Ureter (tissue), 1 donor: ENCODE results near the gene EPM2A. TPM values are rescaled to one million over a fixed set of nuclear protein-coding genes. Genes with fewer than 3 reads are reported as not detected.
"Not testable (repeated sequence)": the region's sequence is repeated elsewhere in the genome, so short reads cannot be mapped to it uniquely, and the experiment has no call there.

Experiments
- DNase-seq: peaks from one replicate; pipeline ENCODE4 v3.0.0-alpha.2; 2020; ENCODE audit warnings: low spot score
- total RNA-seq: library from RNA; stranded (reverse); gene quantifications from one replicate; pipeline ENCODE4 v1.2.4, GENCODE V29; 2023
- donor health status: DM: yes; HTN: yes; CAD: no.

The EPM2A gene
- total RNA-seq, 1 donor from 2014 or later, result 23.4 TPM

DNA sequence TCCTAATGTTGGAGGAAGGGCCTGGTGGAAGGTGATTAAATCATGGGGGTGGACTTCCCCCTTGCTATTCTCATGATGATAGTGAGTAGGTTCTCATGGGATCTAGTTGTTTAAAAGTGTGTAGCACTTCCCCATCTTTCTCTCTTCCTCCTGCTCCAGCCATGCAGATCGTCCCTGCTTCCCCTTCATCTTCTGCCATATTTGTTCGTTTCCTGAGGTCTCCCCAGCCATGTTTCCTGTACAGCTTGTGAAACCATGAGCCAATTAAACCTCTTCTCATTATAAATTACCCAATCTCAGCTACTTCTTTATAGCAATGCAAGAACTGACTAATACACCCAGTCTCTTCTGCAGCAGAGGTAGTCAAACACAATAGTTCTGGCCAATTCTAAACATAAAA is 5.4 kb downstream of the EPM2A start:
- no peak for DNase-seq

DNA sequence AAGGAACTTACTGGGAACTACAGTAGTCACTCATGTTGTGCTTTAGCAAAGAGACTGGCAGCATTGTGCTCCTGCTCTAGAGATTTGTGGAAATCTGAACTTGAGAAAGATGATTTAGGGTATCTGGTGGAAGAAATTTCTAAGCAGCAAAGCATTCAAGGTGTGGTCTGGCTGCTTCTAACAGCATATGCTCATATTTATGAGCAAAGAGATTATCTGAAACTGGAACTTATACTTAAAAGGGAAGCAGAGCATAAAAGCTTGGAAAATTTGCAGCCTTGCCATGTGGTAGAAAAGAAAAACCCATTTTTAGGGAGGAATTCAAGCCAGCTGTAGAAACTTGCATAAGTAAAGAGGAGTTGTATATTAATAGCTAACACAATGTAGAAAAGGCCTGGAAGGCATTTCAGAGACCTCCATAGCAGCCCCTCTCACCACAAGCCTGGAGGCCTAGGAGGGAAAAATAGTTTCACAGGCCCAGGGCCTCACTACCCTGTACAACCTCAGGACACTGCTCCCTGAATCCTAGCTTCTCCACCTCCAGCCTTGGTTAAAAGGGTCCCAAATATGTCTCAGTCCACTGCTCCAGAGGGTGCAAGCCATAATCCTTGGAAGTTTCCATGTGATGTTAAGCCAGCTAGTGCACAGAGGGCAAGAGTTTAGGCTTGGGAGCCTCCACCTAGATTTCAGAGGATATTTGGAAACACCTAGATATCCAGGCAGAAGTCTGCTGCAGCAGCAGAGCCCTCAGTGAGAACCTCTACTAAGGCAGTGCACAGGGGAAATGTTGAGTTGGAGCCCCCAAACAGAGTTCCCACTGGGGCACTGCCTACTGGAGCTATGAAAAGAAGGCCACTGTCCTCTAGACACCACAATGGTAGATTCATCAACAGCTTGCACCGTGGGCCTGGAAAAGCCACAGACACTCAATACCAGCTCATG is 6.6 kb downstream of the EPM2A start:
- DNase-seq, result no peak

DNA sequence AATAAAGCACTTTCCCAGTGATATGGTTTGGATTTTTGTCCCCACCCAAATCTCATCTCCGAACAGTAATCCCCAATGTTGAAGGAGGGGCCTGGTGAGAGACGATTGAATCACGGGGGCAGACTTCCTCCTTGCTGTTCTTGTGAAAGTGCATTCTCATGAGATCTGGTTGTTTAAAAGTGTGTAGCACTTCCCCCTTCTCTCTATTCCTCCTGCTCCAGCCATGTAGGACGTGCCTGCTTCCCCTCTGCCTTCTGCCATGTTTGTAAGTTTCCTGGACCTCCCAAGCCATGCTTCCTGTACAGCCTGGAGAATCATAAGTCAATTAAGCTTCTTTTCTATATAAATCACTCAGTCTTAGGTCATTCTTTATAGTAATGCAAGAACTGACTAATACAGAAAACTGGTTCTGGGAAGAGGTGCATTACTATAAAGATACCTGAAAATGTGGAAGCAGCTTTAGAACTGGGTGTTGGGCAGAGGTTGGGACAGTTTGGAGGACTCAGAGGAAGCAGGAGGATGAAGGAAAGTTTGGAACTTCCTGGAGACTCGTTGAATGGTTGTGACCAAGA is 7.4 kb downstream of the EPM2A start:
- DNase-seq, result no peak

DNA sequence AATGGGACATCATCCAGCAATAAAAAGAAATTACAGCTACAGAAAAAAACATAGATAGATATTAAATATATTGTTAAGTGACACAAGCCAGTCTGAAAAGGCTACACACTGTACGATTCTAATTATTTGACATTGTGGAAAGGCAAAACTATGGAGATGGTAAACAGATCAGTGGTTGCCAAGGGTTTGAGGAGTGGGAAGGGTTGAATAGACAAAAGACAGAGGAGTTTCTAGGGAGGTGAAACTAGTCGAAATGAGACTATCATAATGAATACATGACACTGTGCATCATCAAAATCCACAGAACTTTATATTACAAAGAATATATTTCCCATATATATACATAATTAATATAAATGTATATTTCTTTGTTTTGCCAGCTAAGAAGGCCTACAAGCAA is 9.8 kb downstream of the EPM2A start:
- no peak for DNase-seq

DNA sequence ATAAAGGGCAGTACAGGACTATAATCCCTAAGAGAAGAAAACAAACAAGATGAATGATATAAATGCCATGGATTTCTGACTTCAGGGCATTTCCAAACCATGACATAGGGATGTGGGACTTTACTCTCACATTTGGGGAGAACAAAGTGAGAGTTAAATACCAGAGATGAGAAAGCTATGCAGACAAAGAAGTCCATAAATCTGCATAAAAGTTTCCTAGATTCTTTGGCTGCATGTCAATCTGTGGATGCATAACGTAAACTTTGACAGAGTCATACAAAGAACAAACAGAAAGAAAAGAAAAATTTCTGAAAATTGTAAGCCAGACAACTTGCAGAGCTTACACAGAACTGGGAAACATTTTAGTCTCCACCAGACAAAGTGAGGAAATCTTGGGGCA is 11.7 kb downstream of the EPM2A start:
- no peak for DNase-seq

DNA sequence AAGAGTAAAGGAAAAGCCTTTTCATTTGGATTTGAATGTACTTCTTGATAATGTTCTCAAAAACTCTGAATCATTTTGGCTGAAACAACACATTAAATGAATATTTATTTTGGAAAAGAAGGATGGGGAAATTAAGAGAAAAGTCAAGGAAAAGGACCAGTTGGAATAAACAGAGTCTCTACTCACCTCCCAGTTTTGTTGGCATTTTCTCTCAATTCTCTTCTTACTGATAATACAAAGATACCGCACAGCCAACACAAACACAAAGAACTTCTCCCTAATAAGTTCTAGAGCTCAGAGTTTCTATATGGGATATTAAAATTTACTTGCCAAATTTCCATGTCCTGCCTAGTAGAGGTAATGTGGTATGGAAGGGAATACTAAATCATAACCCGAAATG is 13.1 kb downstream of the EPM2A start:
- DNase-seq, result no peak

DNA sequence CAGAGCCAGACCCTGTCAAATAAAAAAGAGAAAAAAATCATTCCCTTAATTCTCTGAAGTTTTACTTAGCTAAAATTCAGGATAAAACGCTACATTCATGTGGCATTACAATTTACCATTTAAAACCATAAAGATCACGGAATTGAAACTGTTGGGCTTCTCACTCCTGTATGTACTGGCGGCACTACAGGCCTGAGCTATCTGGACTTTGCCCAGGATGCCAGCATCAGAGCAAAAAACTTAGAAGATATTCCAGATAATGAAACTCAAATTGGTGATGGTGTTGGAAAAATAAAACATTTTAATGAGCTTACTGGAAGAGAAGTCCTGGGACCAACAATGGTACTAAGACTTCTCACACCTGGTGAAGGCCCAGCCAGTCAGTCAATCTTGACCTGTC is 14.2 kb downstream of the EPM2A start:
- DNase-seq, result no peak

DNA sequence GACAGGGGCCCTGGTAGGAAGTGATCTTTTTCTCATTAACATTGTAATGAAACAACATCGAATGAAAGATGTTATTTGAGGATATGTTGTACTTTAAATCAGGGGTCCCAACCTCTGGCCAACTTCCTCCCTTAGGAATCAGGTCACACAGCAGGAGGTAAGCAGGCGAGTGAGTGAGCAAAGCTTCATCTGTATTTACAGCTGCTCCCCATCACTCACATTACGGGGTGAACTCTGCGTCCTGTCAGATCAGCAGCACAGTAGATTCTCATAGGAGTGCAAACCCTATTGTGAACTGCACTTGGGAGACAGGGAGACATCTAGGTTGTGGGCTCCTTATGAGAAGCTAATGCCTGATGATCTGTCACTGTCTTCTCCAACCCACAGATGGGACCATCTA is 19.9 kb downstream of the EPM2A start:
- DNase-seq, result no peak

DNA sequence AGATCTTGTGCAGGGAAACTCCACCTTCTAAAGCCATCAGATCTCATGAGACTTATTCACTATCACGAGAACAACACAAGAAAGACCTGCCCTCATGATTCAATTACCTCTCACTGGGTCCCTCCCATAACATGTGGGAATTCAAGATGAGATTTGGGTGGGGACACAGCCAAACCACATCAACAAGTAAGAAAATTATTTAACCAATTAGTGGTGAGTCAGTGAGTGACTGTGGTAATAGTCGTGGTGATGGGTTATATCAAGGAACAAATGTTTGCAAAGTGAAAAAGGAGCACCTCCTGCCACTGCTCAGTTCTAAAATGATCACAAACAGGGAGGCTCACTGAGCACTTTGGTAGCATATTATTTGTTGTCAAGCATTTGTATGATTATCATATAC is 20.6 kb downstream of the EPM2A start:
- no peak for DNase-seq

DNA sequence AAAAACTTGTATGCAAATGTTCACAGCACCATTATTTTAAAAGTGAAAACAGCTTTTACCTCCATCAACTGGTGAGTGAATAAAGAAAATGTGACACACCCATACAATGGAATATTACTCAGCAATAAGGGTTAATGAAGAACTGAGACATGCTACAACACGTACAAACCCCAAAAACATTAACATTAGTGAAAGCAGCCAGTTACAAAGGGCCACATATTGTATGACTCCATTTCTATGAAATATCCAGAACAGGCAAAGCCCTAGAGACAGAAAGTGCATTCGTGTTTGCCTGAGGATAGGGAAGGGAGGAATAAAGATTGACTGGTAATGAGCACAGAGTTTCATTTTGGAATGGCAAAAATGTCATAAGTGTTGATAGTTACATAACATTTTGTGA is 21.5 kb downstream of the EPM2A start:
- no peak for DNase-seq

DNA sequence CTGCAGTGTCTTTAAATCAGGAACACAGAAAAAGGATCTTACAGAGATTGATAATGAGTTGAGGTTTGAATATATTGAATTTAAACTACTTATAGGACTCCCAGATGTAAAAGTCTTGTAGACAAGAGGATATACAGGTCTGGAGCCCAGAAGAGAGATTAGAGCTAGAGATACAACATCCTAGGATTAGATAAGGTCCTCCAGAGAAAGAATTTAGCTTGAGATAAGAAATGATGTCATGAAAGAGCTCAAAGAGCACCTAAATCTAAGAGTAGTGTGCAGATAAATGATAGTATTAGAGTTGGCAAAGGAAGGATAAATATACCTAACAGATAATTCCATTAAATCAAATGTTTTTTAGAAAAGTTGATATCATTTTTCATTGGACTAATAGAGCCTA is 23.9 kb downstream of the EPM2A start:
- DNase-seq, result no peak

DNA sequence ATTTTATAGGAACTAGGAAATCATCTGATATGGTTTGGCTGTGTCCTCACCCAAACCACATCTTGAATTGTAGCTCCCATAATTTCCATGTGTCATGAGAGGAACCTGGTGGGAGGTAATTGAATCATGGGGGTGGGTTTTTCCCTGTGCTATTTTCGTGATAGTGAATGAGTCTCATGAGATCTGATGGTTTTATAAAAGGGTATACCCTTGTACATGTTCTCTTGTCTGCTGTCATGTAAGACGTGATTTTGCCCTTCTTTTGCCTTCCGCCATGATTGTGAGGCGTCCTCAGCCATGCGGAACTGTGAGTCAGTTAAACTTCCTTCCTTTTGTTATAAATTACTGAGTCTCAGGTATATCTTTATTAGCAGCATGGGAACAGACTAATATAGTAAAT is 27.9 kb downstream of the EPM2A start:
- no peak for DNase-seq

DNA sequence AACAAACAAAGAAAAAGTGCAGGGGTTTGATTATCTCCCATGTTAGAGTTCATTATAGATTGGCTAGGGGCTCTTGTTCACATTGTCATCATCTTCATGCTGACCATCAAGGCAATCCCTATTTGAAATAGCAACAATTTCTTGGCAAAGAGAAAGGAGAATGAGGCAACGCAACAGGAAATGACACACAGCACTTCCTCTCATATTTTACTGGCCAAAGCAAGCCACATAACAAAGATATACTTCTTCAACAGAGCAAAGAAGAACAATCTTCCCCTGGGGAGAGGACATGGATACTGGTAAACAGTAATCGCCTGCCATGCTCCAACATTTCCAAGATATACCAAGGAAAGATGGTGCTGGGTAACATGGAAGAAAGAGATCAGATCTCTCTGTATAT is 29.8 kb downstream of the EPM2A start:
- no peak for DNase-seq

DNA sequence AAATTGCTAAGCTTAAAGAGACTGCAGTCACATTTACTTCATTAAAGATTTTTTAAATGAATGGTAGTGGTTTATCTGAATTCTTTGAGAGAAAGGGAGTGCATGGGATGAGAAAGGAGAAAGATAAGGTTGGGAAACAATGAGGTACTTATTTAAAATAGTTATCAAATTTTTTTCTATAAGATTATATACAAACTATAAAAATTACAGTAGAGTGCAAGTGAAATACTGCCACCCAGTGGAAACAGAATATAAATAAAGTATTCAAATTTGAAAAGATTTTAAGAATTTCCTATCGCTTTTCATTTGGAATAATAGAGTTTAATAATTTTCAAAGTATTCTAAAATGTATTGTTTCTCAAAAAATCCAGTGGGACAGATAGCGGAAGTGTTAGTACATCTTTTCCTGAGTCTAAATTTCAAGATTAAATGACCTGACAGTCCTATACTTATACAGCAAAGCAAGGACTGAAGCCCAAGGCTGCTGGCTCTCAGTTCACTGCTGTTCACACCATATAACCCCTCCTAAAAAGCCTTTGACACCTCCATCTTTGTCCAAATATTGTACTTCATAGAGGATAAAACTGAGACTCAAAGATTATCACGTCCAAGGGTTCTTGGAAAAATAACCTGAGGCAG is 31.1 kb downstream of the EPM2A start:
- no peak for DNase-seq

DNA sequence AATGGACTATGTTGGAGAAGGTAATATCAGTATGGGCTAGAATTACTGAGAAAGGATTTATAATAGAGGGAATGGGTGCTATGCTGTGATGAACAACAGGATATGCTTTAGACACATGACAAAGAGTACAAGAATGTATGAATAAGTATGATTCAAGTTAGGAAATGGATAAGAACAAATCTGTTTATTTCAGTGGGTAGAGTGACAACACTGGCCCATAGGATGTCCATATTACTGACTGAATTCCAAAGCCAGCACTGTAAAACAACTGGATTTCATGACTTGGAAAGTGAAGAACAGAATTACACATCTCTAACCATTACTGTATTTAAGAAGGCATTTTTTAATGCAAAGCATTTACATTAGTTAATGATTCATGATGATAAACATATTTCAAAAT is 35.9 kb downstream of the EPM2A start:
- no peak for DNase-seq

DNA sequence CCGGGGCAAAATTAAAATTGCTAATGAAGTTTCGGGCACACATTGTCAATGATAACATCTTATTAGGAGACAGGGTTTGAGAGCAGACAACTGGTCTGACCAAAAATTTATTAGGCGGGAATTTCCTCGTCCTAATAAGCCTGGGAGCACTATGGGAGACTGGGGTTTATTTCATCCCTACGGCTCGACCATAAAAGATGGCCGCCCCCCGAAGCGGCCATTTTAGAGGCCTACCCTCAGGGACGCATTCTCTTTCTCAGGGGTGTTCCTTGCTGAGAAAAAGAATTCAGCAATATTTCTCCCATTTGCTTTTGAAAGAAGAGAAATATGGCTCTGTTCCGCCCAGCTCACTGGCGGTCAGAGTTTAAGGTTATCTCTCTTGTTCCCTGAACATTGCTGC is 37.9 kb downstream of the EPM2A start:
- not testable (repeated sequence) for DNase-seq

DNA sequence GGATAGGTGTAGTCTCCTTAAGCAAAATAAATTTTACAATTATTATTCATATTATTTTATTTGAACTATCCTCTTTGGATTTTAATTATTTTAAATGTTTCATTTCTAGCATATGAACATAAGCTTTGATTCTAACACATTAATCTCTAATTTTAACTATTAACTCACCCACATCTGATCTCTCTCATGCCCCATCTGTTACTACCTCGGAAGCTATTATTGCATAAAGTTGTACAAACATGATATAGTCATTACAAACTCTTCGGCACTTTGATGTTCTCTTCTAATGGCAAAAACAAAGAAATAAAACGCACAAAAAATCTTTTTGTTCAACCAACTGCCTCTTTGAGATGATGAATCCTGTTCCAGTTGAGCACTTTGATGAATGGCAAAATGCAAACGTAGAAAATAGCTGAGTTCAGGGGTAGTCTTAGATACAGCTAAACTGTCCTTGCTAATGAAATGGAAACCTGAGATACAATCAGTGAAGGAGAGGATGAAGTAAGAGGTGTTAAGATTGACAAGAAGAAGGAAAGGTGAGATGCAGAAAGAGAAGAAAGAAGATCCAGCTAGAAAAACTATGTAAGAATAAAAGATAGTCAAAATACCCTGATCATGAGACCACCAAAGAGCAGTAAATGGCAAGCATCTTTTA is 41.1 kb downstream of the EPM2A start:
- DNase-seq, result no peak

DNA sequence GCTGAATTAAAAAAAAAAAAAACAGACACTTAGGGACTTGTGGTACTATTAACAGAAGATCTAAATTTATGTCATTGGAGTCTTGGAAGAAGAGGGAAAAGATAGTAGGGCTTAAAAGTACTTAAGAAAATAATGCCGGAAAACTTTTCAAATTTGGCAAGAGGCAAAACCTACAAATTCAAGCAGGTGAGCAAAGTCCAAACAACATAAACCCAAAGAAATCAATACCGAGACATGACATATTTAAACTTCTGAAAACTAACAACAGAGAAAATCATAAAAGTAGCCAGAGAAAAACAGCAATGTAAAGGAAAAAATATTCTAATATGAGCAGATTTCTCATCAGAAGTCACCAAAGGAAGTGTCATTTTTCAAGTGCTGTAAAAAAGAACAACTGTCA is 44.4 kb downstream of the EPM2A start:
- no peak for DNase-seq

DNA sequence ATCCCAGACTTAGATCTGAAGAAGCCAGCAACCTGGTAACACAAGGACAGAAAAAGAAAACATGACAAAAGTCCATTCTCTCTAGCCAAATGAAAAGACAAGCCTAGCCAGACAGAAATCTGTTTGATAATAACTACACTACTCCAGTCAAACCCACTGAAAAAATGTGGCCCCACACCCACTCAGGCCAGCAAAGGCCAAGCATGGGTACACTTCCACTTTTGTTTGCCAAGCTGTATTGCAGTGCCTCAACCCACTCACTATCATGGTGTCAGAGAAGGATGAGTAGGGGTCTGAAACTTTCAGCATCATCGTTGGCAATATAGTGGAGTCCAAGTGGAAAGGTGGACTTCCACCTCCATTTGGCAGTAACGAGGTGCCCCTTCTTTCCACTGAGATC is 45.8 kb downstream of the EPM2A start:
- no peak for DNase-seq

DNA sequence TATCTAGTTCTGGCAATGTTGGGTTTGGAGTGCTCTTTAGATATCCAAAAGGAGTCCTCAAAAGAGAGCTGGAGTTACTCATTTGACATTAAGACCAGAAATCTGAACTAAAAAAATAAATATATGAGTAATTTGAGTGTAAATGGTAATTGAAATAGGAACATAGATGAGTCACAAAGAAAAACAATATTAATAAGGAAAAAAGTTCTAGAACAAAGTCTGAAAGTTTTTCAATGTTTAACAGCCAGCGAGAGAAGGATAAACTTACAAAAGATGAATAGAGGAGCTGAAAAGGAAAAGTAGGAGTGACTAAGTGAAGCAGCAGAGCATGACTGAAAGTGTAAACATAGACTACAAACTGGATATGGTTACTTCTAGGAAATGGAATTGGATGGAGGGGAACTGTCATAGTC is 46.8 kb downstream of the EPM2A start:
- no peak for DNase-seq

DNA sequence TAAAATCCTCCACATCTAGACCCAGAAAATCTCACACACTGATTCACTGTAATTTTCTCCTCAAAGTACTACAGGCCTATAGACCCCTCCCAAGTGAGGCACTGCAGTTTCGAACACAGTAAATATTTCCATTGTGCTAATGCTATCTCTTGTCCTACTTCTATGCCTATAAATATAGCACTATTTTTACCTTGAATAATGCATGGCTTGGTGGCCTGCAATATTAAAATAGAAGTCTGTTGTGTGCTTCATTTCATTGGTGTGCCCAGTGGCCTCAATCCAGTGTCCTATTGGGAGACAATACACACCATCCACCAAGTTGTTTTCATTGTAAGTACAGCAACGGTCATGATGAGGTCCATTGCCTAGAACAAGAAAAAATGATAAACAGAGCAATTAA is 49.4 kb downstream of the EPM2A start:
- no peak for DNase-seq

DNA sequence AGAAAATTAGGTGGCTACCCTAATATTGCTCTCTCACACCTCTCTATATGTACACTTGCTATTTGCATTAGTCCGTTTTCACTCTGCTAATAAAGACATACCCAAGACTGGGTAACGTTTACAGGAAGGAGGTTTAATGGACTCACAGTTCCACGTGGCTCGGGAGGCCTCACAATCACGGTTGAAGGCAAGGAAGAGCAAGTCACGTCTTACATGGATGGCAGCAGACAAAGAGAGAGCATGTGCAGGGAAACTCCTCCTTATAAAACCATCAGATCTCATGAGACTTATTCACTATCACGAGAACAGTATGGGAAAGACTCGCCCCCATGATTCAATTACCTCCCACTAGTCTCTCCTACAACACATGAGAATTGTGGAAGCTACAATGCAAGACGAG is 53.4 kb downstream of the EPM2A start:
- DNase-seq, result no peak

DNA sequence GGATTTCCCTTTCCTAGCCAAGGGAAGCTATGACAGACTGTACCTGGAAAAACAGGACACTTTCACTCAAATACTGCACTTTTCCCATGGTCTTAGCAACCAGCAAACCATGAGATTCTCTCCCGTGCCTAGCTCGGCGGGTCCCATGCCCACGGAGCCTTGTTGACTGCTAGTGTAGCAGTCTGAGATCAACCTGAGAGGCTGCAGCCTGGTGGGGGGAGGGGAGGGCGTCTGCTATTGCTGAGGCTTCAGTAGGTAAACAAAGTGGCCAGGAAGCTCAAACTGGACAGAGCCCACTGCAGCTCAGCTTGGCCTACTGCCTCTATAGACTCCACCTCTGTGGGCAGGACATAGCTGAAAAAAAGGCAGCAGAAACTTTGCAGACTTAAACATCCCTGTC is 61.8 kb downstream of the EPM2A start:
- DNase-seq, result no peak
